B cell (primary cell): ENCODE results near the gene PANK3. TPM values are rescaled to one million over a fixed set of nuclear protein-coding genes. Genes with fewer than 3 reads are reported as not detected.

Experiments used
- ATAC-seq: fragments of 200-7000 bp; cut with Tn5 transposase; one replicate; pipeline ENCODE4 v1.10.0; 2021; ENCODE audit warnings: low read depth, mild to moderate bottlenecking, moderate number of reproducible peaks, moderate library complexity
- CTCF ChIA-PET: fragments of 350-600 bp; sonication (Branson Sonifier 250); formaldehyde crosslinking; loops from one replicate; lab custom pipeline; 2021; ENCODE audit warnings: antibody characterized with exemption, inconsistent platforms; lab: Charles Lee
- POLR2A ChIA-PET: fragments of 350-600 bp; sonication (Branson Sonifier 250); formaldehyde crosslinking; loops from one replicate; lab custom pipeline; 2021; ENCODE audit warnings: antibody characterized with exemption; lab: Charles Lee
- DNase-seq: peaks from one replicate; pipeline ENCODE4 v3.0.0; 2013
- H2AFZ ChIP-seq: 2 replicates; pipeline ENCODE4 v1.6.1; 2012; ENCODE audit warnings: mild to moderate bottlenecking, low read depth, low read length; ENCODE audit not compliant: insufficient read depth, poor library complexity, severe bottlenecking
- H3K27ac ChIP-seq, 2 donors: 1 replicate in 1 of 2; 2 replicates in 1 of 2; pipeline ENCODE4 v1.5.1; 2012 to 2013; ENCODE audit warnings: low read length in 2 of 2, mild to moderate bottlenecking in 2 of 2, moderate library complexity in 1 of 2
- H3K27me3 ChIP-seq, 4 experiments: fragments of 200-600 bp in 1 of 4; sonication (generic) in 1 of 4; replicated peaks in 1 of 4; 1 replicate in 2 of 4; 2 replicates in 2 of 4; pipeline versions ENCODE4 v1.6.1 to v1.7.0; 2013 to 2016; ENCODE audit warnings: low read length in 3 of 4, mild to moderate bottlenecking in 2 of 4, mixed read lengths in 1 of 4, moderate library complexity in 1 of 4; ENCODE audit not compliant: insufficient read depth in 4 of 4, control insufficient read depth in 3 of 4; ENCODE audit errors: control extremely low read depth in 1 of 4
- H3K36me3 ChIP-seq, 2 experiments: replicated peaks in 1 of 2; 1 replicate in 1 of 2; 2 replicates in 1 of 2; pipeline versions ENCODE4 v1.6.1 to v1.7.1; 2013; ENCODE audit warnings: low read length in 1 of 2; ENCODE audit not compliant: insufficient read depth in 2 of 2, control insufficient read depth in 1 of 2; ENCODE audit errors: control extremely low read depth in 1 of 2, extremely low read depth in 1 of 2
- H3K4me1 ChIP-seq, 2 donors: fragments of 200-600 bp in 1 of 2; sonication (generic) in 1 of 2; 1 replicate in 1 of 2; 2 replicates in 1 of 2; pipeline versions ENCODE4 v1.5.1 to v1.6.1; 2013 to 2017; ENCODE audit warnings: low read length in 2 of 2; ENCODE audit not compliant: control insufficient read depth in 2 of 2, insufficient read depth in 2 of 2
- H3K4me2 ChIP-seq: replicated peaks from 2 replicates; pipeline ENCODE3; 2012; ENCODE audit warnings: mild to moderate bottlenecking, low read depth, low read length; ENCODE audit not compliant: poor library complexity, severe bottlenecking
- H3K4me3 ChIP-seq, 5 experiments: fragments of 200-600 bp in 1 of 5; sonication (generic) in 1 of 5; 1 replicate in 3 of 5; 2 replicates in 2 of 5; pipeline versions ENCODE4 v1.5.1 to v1.7.0; 2011 to 2016; ENCODE audit warnings: low read length in 4 of 5, mild to moderate bottlenecking in 4 of 5, low read depth in 2 of 5, control low read depth in 1 of 5, moderate library complexity in 1 of 5; ENCODE audit not compliant: insufficient read depth in 1 of 5; ENCODE audit errors: control extremely low read depth in 1 of 5, extremely low read depth in 1 of 5
- H3K79me2 ChIP-seq: fragments of 200-600 bp; sonication (generic); one replicate; pipeline ENCODE4 v1.6.0; 2016; ENCODE audit warnings: low read length; ENCODE audit not compliant: control insufficient read depth, insufficient read depth
- H3K9ac ChIP-seq: fragments of 200-600 bp; sonication (generic); 2 replicates; pipeline ENCODE4 v1.6.1; 2017; ENCODE audit warnings: mild to moderate bottlenecking, low read length, moderate library complexity
- H3K9me3 ChIP-seq, 3 donors: one replicate each; pipeline versions ENCODE4 v1.6.1 to v1.7.1; 2013; ENCODE audit warnings: low read length in 2 of 3; ENCODE audit not compliant: control insufficient read depth in 2 of 3, insufficient read depth in 1 of 3; ENCODE audit errors: control extremely low read depth in 1 of 3
- H4K20me1 ChIP-seq: 2 replicates; pipeline ENCODE4 v1.6.0; 2012; ENCODE audit warnings: mild to moderate bottlenecking, low read length; ENCODE audit not compliant: insufficient read depth, control insufficient read depth, poor library complexity, severe bottlenecking
- H3K27ac Mint-ChIP-seq: one replicate; pipeline ENCODE4 v1.8.0; 2021; ENCODE audit warnings: mixed read lengths
- H3K27me3 Mint-ChIP-seq: one replicate; pipeline ENCODE4 v1.8.0; 2021; ENCODE audit warnings: mixed read lengths
- H3K4me1 Mint-ChIP-seq: one replicate; pipeline ENCODE4 v1.8.0; 2021; ENCODE audit warnings: mixed read lengths
- H3K4me3 Mint-ChIP-seq: one replicate; pipeline ENCODE4 v1.8.0; 2021; ENCODE audit warnings: mixed read lengths
- H3K9me3 Mint-ChIP-seq: one replicate; pipeline ENCODE4 v1.8.0; 2022; ENCODE audit warnings: mixed read lengths; ENCODE audit not compliant: insufficient read depth
- EZH2 ChIP-seq: IDR thresholded peaks from 2 replicates; pipeline ENCODE4 v1.6.1; 2012; ENCODE audit warnings: borderline replicate concordance, low read depth, mild to moderate bottlenecking, moderate library complexity, low read length; ENCODE audit not compliant: insufficient read depth, poor library complexity, severe bottlenecking
- WGBS: methylation state at CpG from one replicate; pipeline ENCODE4 v1.1.5; 2013; ENCODE audit warnings: missing lambda C conversion rate; ENCODE audit not compliant: insufficient coverage; 5-methylcytosine and 5-hydroxymethylcytosine counted together
- intact Hi-C: fragments of 100-400 bp; cut with micrococcal nuclease; formaldehyde crosslinking; loops from one replicate; pipeline ENCODE4 v1.10.0; 2022
- polyA minus RNA-seq: library from RNA; depleted of rRNA, polyadenylated mRNA; stranded (reverse); fragments of >200 nt; gene quantifications from 2 replicates; pipeline ENCODE4 v1.2.3, GENCODE V29; 2012
- polyA plus RNA-seq: library from polyadenylated mRNA; depleted of rRNA; stranded (reverse); fragments of >200 nt; gene quantifications from 2 replicates; pipeline ENCODE4 v1.2.3, GENCODE V29; 2012
- total RNA-seq, 2 donors: library from RNA; stranded (reverse); fragments of 120-200 nt in 1 of 2; gene quantifications; 1 replicate in 1 of 2; 2 replicates in 1 of 2; pipeline versions ENCODE4 v1.2.3 to v1.2.4, GENCODE V29; 2013 to 2022
- TF ChIP-seq, protein P1 (sequence below): fragments of 200-600 bp; IDR thresholded peaks from one replicate; pipeline ENCODE4 v1.8.0; 2022; ENCODE audit warnings: antibody characterized with exemption, mild to moderate bottlenecking

Gene PANK3
- total RNA-seq (42.3 and 61.8 TPM in 2 replicates), polyA plus RNA-seq (6.3 and 16.9 TPM in 2 replicates), polyA minus RNA-seq (10.9 and 14.5 TPM in 2 replicates)
- 38.1 TPM for total RNA-seq (2013)

DNA sequence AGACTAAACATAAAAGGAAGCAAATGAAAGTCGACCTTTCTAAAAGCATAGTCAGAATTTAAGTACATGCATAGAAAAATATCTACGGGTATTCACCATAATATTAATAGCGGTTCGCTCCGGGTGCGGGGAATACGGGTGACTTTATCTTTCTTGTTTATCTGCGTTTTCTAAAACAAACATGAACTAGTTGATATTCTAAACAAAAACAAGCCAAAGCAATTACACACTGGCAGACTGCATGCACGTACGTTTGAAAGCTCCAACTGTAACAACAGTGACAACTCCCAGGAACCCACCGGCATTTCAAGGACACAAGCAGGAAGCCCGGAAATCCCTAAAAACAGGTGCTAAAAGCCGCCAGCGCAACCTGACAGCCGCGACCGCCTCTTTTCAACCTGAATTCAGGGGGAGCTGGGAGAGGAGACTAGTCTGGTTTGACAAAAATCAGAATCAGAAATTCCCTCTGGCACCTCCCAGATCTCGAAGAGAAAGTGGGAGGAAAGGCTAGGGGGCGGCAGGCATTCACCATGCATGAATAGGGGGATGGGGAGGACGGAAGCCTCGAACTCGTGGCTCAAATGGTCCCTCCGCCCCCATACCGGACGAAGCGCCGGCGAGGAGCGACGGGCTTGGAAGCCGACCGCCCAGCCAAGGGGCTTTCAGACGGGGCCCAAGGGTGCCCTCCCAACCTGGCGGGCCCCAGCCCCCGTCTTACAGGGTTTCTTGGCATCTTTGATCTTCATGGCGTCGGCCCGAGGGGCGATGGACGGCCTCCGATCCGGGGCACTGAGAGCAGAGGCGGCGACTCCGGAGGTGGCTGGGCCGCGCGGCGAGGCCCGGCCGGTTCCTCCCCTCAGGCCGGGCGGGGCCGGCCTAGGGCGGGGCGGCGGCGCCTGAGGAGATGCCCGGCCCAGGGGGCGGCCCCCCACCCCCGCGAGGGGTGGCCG is at the start of gene PANK3:
TSS of gene PANK3 (minus strand) at position 831 of the 950 bp plus-strand sequence. CDS start at position 746, 85 bp downstream.
- H3K4me3 ChIP-seq: peak within 1 kb of the TSS; percentile 73 to 92 (median 79)
- no peaks in the 10 kb centered on the region for H3K9me3 Mint-ChIP-seq
- no peaks in the 10 kb centered on the region for H3K27me3 Mint-ChIP-seq
- TF ChIP-seq, protein P1, sequence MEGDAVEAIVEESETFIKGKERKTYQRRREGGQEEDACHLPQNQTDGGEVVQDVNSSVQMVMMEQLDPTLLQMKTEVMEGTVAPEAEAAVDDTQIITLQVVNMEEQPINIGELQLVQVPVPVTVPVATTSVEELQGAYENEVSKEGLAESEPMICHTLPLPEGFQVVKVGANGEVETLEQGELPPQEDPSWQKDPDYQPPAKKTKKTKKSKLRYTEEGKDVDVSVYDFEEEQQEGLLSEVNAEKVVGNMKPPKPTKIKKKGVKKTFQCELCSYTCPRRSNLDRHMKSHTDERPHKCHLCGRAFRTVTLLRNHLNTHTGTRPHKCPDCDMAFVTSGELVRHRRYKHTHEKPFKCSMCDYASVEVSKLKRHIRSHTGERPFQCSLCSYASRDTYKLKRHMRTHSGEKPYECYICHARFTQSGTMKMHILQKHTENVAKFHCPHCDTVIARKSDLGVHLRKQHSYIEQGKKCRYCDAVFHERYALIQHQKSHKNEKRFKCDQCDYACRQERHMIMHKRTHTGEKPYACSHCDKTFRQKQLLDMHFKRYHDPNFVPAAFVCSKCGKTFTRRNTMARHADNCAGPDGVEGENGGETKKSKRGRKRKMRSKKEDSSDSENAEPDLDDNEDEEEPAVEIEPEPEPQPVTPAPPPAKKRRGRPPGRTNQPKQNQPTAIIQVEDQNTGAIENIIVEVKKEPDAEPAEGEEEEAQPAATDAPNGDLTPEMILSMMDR: no peak
- TF ChIP-seq EZH2: no peak
- DNase-seq (no peak), ATAC-seq (peak; percentile 65)
- peak within 1 kb of the TSS; percentile 97 for H3K9ac ChIP-seq
- no peaks in the 10 kb centered on the region for H3K36me3 ChIP-seq
- peaks cover 42% of the 10 kb centered on the region for H3K4me1 Mint-ChIP-seq
- H3K4me2 ChIP-seq: peak within 1 kb of the TSS; percentile 99
- peak within 1 kb of the TSS; percentile 95 for H3K27ac Mint-ChIP-seq
- H3K9me3 ChIP-seq: peaks cover 0 to 3% (median 0%) of the 10 kb centered on the region in 3 donors
- POLR2A ChIA-PET: interaction anchor here (1.2 kb wide), 1 partner anchor 1058 kb away, joined by 4 read pairs; the partner anchor contains the start of gene DOCK2
- H3K4me3 Mint-ChIP-seq: peak within 1 kb of the TSS; percentile 94
- WGBS: under 1% methylated on average over 49 of the region's 63 CpGs
- H3K79me2 ChIP-seq: peaks cover 49% of the 10 kb centered on the region
- H2AFZ ChIP-seq: peak within 1 kb of the TSS; percentile 90
- no peaks in the 10 kb centered on the region for H3K27me3 ChIP-seq
- CTCF ChIA-PET: no interaction called here
- peaks cover 18 to 25% of the 10 kb centered on the region in 2 donors for H3K4me1 ChIP-seq
- intact Hi-C loops: loop anchor here (1.0 to 2.0 kb wide), 2 partner anchors 93 to 1058 kb away; partner anchors contain the start of genes DOCK2 and RARS1
- H3K27ac ChIP-seq: peak within 1 kb of the TSS; percentile 85 to 94
- peaks cover 34% of the 10 kb centered on the region for H4K20me1 ChIP-seq
